HepG2 (cell line): ENCODE measurements around the gene PHLDB1. TPM values are rescaled to one million over a fixed set of nuclear protein-coding genes. Genes with fewer than 3 reads are reported as not detected.

Experiments
- ATRX ChIP-seq: sonication (generic); formaldehyde crosslinking; IDR thresholded peaks from 2 replicates; pipeline ENCODE4 v1.4.0; 2020; ENCODE audit warnings: missing genetic modification reagents, borderline replicate concordance
- ELF1 ChIP-seq: sonication (generic); formaldehyde crosslinking; IDR thresholded peaks from 2 replicates; pipeline ENCODE4 v1.4.0; 2020; ENCODE audit warnings: missing genetic modification reagents
- ISL2 ChIP-seq: sonication (generic); formaldehyde crosslinking; IDR thresholded peaks from 2 replicates; pipeline ENCODE4 v1.5.0; 2020; ENCODE audit warnings: missing genetic modification reagents
- JUN ChIP-seq: sonication (generic); formaldehyde crosslinking; IDR thresholded peaks from 2 replicates; pipeline ENCODE4 v1.4.0; 2020; ENCODE audit warnings: mild to moderate bottlenecking, missing genetic modification reagents
- KLF6 ChIP-seq: IDR thresholded peaks from 2 replicates; pipeline ENCODE4 v1.8.0; 2016; ENCODE audit warnings: missing biosample characterization, missing genetic modification reagents
- MEF2D ChIP-seq: sonication (generic); formaldehyde crosslinking; IDR thresholded peaks from 2 replicates; pipeline ENCODE4 v1.5.1; 2020; ENCODE audit warnings: mild to moderate bottlenecking, missing genetic modification reagents
- NCOA2 ChIP-seq: sonication (generic); formaldehyde crosslinking; IDR thresholded peaks from 2 replicates; pipeline ENCODE4 v1.8.0; 2022; ENCODE audit warnings: inconsistent platforms
- NR1H2 ChIP-seq: sonication (generic); formaldehyde crosslinking; IDR thresholded peaks from 2 replicates; pipeline ENCODE4 v1.8.1; 2022; ENCODE audit warnings: low read depth, missing genetic modification reagents, borderline replicate concordance
- RBM22 ChIP-seq: fragments of 200-400 bp; formaldehyde crosslinking; optimal IDR thresholded peaks from 2 replicates; pipeline ENCODE3; 2017; ENCODE audit warnings: mild to moderate bottlenecking, low read length, moderate library complexity
- REPIN1 ChIP-seq: sonication (generic); formaldehyde crosslinking; IDR thresholded peaks from 2 replicates; pipeline ENCODE4 v1.8.0; 2022; ENCODE audit warnings: missing genetic modification reagents, low read depth, mild to moderate bottlenecking, borderline replicate concordance
- TEAD2 ChIP-seq: sonication (generic); formaldehyde crosslinking; IDR thresholded peaks from 2 replicates; pipeline ENCODE4 v1.9.0; 2021; ENCODE audit warnings: missing genetic modification reagents
- ZBTB7A ChIP-seq: sonication (generic); formaldehyde crosslinking; IDR thresholded peaks from 2 replicates; pipeline ENCODE4 v1.8.0; 2022; ENCODE audit warnings: mild to moderate bottlenecking, missing genetic modification reagents
- ZNF143 ChIP-seq: sonication (generic); formaldehyde crosslinking; IDR thresholded peaks from 2 replicates; pipeline ENCODE4 v1.4.0; 2020; ENCODE audit warnings: missing genetic modification reagents
- ZNF367 ChIP-seq: sonication (generic); formaldehyde crosslinking; IDR thresholded peaks from 2 replicates; pipeline ENCODE4 v1.4.0; 2020; ENCODE audit warnings: missing genetic modification reagents, borderline replicate concordance
- ZNF720 ChIP-seq: sonication (generic); formaldehyde crosslinking; IDR thresholded peaks from 2 replicates; pipeline ENCODE4 v1.4.0; 2020; ENCODE audit warnings: missing genetic modification reagents
- ZNF749 ChIP-seq: sonication (generic); formaldehyde crosslinking; IDR thresholded peaks from 2 replicates; pipeline ENCODE4 v1.8.0; 2022; ENCODE audit warnings: mild to moderate bottlenecking, missing genetic modification reagents, moderate library complexity, borderline replicate concordance
- polyA plus RNA-seq, 8 experiments: library from polyadenylated mRNA; depleted of rRNA in 3 of 8; stranded (reverse) in 7 of 8; unstranded in 1 of 8; fragments of >200 nt; fragmentation: Illumina TruSeq in 4 of 8; extraction: Trizol in 4 of 8; gene quantifications; 2 replicates each; pipeline versions ENCODE4 v1.2.1 to v1.2.3, GENCODE V29; 2011 to 2016; ENCODE audit warnings: low read depth in 4 of 8, missing spikeins in 1 of 8, mixed read lengths in 1 of 8; ENCODE audit not compliant: insufficient read depth in 1 of 8
- total RNA-seq, 5 experiments: library from RNA; depleted of rRNA; stranded (reverse); fragments of >200 nt; fragmentation: Illumina TruSeq; extraction: Trizol; gene quantifications; 2 replicates each; pipeline ENCODE4 v1.2.3, GENCODE V29; 2016; ENCODE audit warnings: low read depth in 1 of 5
- TF ChIP-seq, protein P1 (sequence below): sonication (generic); formaldehyde crosslinking; IDR thresholded peaks from 2 replicates; pipeline ENCODE4 v1.5.0; 2020; ENCODE audit warnings: mild to moderate bottlenecking, missing genetic modification reagents, borderline replicate concordance
- TF ChIP-seq, protein P2 (sequence below): sonication (generic); formaldehyde crosslinking; IDR thresholded peaks from 2 replicates; pipeline ENCODE4 v1.4.0; 2020; ENCODE audit warnings: missing genetic modification reagents

PHLDB1 gene
- total and polyA plus RNA-seq, 2 of the 13 experiments (the other 11 are each of a cell fraction or from before 2014, with no cell fraction given) = 13.8 to 14.2 TPM

DNA sequence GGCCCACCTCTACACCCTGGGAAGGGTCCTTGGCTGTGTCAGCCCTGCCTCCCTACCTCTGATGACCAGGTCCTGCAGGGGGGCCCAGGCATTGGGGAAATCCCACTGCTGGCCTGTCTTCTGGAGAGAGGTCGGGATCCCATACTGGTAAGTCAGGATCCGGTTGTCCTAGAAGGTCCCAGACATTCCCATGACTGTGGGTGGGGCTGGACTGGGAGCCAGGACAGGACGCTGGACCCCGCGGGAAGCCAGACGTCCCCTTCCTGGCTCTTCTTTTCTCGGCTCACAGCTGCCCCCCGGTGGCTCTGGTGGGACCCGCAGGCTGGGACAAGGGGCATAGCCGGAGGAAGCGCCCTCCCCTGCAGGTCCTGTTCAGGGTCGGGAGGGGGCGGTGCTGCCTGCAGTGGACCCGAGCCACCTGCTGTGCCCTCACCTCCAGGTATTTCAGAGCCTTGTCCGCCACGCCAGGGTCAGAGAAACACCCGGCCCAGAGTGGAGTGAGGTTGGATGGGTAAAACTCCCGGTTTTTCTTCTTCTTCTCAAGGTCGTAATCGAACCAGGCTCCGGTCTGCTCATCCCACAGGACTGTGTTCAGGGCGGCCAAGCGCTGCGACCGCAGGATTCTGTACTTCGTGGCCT is 52.0 kb downstream of the PHLDB1 start (continued):
- TF ChIP-seq, protein P1, sequence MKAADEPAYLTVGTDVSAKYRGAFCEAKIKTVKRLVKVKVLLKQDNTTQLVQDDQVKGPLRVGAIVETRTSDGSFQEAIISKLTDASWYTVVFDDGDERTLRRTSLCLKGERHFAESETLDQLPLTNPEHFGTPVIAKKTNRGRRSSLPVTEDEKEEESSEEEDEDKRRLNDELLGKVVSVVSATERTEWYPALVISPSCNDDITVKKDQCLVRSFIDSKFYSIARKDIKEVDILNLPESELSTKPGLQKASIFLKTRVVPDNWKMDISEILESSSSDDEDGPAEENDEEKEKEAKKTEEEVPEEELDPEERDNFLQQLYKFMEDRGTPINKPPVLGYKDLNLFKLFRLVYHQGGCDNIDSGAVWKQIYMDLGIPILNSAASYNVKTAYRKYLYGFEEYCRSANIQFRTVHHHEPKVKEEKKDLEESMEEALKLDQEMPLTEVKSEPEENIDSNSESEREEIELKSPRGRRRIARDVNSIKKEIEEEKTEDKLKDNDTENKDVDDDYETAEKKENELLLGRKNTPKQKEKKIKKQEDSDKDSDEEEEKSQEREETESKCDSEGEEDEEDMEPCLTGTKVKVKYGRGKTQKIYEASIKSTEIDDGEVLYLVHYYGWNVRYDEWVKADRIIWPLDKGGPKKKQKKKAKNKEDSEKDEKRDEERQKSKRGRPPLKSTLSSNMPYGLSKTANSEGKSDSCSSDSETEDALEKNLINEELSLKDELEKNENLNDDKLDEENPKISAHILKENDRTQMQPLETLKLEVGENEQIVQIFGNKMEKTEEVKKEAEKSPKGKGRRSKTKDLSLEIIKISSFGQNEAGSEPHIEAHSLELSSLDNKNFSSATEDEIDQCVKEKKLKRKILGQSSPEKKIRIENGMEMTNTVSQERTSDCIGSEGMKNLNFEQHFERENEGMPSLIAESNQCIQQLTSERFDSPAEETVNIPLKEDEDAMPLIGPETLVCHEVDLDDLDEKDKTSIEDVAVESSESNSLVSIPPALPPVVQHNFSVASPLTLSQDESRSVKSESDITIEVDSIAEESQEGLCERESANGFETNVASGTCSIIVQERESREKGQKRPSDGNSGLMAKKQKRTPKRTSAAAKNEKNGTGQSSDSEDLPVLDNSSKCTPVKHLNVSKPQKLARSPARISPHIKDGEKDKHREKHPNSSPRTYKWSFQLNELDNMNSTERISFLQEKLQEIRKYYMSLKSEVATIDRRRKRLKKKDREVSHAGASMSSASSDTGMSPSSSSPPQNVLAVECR (CRISPR knock-in tag) = peak; percentile 33; the same call in 1 of the 2 replicates
- TF ChIP-seq TEAD2 (CRISPR knock-in tag) = no peak
- TF ChIP-seq ISL2 (CRISPR knock-in tag) = 0 out of 2 replicates have a peak, but pooled peaks have one; percentile 42
- no peak for TF ChIP-seq ZNF749 (CRISPR knock-in tag)
- no peak for TF ChIP-seq NR1H2 (CRISPR knock-in tag)
- TF ChIP-seq KLF6 (CRISPR knock-in tag) = 0 out of 2 replicates have a peak, but pooled peaks have one; percentile 30
- TF ChIP-seq NCOA2 (CRISPR knock-in tag) = peak; percentile 35; the same call in 1 of the 2 replicates
- no peak for TF ChIP-seq ZBTB7A (CRISPR knock-in tag)
- no peak for TF ChIP-seq ZNF143 (CRISPR knock-in tag)
- TF ChIP-seq ZNF720 = no peak
- 0 out of 2 replicates have a peak, but pooled peaks have one; percentile 20 for TF ChIP-seq MEF2D (CRISPR knock-in tag)
- peak; percentile 65 for TF ChIP-seq ELF1 (CRISPR knock-in tag)
- TF ChIP-seq, protein P2, sequence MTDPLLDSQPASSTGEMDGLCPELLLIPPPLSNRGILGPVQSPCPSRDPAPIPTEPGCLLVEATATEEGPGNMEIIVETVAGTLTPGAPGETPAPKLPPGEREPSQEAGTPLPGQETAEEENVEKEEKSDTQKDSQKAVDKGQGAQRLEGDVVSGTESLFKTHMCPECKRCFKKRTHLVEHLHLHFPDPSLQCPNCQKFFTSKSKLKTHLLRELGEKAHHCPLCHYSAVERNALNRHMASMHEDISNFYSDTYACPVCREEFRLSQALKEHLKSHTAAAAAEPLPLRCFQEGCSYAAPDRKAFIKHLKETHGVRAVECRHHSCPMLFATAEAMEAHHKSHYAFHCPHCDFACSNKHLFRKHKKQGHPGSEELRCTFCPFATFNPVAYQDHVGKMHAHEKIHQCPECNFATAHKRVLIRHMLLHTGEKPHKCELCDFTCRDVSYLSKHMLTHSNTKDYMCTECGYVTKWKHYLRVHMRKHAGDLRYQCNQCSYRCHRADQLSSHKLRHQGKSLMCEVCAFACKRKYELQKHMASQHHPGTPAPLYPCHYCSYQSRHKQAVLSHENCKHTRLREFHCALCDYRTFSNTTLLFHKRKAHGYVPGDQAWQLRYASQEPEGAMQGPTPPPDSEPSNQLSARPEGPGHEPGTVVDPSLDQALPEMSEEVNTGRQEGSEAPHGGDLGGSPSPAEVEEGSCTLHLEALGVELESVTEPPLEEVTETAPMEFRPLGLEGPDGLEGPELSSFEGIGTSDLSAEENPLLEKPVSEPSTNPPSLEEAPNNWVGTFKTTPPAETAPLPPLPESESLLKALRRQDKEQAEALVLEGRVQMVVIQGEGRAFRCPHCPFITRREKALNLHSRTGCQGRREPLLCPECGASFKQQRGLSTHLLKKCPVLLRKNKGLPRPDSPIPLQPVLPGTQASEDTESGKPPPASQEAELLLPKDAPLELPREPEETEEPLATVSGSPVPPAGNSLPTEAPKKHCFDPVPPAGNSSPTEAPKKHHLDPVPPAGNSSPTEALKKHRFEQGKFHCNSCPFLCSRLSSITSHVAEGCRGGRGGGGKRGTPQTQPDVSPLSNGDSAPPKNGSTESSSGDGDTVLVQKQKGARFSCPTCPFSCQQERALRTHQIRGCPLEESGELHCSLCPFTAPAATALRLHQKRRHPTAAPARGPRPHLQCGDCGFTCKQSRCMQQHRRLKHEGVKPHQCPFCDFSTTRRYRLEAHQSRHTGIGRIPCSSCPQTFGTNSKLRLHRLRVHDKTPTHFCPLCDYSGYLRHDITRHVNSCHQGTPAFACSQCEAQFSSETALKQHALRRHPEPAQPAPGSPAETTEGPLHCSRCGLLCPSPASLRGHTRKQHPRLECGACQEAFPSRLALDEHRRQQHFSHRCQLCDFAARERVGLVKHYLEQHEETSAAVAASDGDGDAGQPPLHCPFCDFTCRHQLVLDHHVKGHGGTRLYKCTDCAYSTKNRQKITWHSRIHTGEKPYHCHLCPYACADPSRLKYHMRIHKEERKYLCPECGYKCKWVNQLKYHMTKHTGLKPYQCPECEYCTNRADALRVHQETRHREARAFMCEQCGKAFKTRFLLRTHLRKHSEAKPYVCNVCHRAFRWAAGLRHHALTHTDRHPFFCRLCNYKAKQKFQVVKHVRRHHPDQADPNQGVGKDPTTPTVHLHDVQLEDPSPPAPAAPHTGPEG (CRISPR knock-in tag) = no peak
- TF ChIP-seq JUN (CRISPR knock-in tag) = no peak
- TF ChIP-seq ATRX (CRISPR knock-in tag) = no peak
- no peak for TF ChIP-seq RBM22
- no peak for TF ChIP-seq ZNF367
- TF ChIP-seq REPIN1 (CRISPR knock-in tag) = no peak
